Right lobe of liver (tissue), 6 donors: ENCODE results near the gene TBC1D2B. TPM values are rescaled to one million over a fixed set of nuclear protein-coding genes. Genes with fewer than 3 reads are reported as not detected.
"Not testable (repeated sequence)": the region's sequence is repeated elsewhere in the genome, so short reads cannot be mapped to it uniquely, and the experiment has no call there.

ENCODE experiments used
- ATAC-seq, 4 donors: fragments of 200-7000 bp; cut with Tn5 transposase; one replicate each; pipeline ENCODE4 v1.9.1; 2020; ENCODE audit warnings: mild to moderate bottlenecking in 4 of 4, moderate library complexity in 4 of 4
- DNase-seq, 3 donors: peaks; one replicate each; pipeline ENCODE4 v3.0.0-alpha.2; 2020
- H3K27ac ChIP-seq, 3 donors: fragments of 200-600 bp; one replicate each; pipeline ENCODE4 v1.8.0; 2022
- H3K27me3 ChIP-seq, 2 donors: fragments of 200-600 bp; one replicate each; pipeline ENCODE4 v1.8.0; 2022
- H3K36me3 ChIP-seq, 4 donors: fragments of 200-600 bp; sonication (generic) in 1 of 4; one replicate each; pipeline versions ENCODE4 v1.5.1 to v1.8.0; 2017 to 2022; ENCODE audit warnings: control low read depth in 1 of 4
- H3K4me1 ChIP-seq, 4 donors: fragments of 200-600 bp; sonication (generic) in 1 of 4; one replicate each; pipeline versions ENCODE4 v1.5.1 to v1.8.0; 2017 to 2022; ENCODE audit warnings: control low read depth in 1 of 4
- H3K4me3 ChIP-seq, 3 donors: fragments of 200-600 bp; one replicate each; pipeline ENCODE4 v1.8.0; 2022
- H3K9me3 ChIP-seq, 4 donors: fragments of 200-600 bp; sonication (generic) in 1 of 4; one replicate each; pipeline versions ENCODE4 v1.5.1 to v1.8.0; 2017 to 2022; ENCODE audit warnings: control low read depth in 1 of 4
- CTCF ChIP-seq, 4 donors: fragments of 200-600 bp in 3 of 4; fragments of 450-650 bp in 1 of 4; IDR thresholded peaks; one replicate each; pipeline versions ENCODE4 v1.5.1 to v1.8.0; 2016 to 2022; ENCODE audit warnings: antibody characterized with exemption in 4 of 4, mild to moderate bottlenecking in 2 of 4
- WGBS: methylation state at CpG from one replicate; pipeline ENCODE4 v1.1.6; 2018; ENCODE audit warnings: low coverage, low lambda C conversion rate; ENCODE audit not compliant: insufficient coverage; ENCODE audit errors: missing lambda C conversion rate; 5-methylcytosine and 5-hydroxymethylcytosine counted together
- intact Hi-C, 2 donors: fragments of 100-400 bp; cut with DNase I; formaldehyde crosslinking; loops; one replicate each; pipeline versions ENCODE4 v1.11.2 to v1.14.1; 2022
- total RNA-seq, 6 experiments: library from RNA; depleted of rRNA in 2 of 6; stranded (reverse); fragments of >200 nt in 2 of 6; fragmentation: NEBNext Ultra II Directional in 3 of 6; extraction: Animal tissue kit (Norgen Biotek cat#: 25700) in 3 of 6; gene quantifications; one replicate each; pipeline versions ENCODE4 v1.1.0 to v1.2.4, GENCODE V29; 2016 to 2023
- donor health status: DM: no; HTN: yes; CAD: no.
- donor health status: DM: no; HTN: no; CAD: no.
- donor health status: DM: no; HTN: no; CAD: no.
- donor health status: DM: no; HTN: yes; CAD: no.
- donor health status: DM: no; HTN: yes; CAD: no.

TBC1D2B gene
- total RNA-seq, 6 experiments from 2014 or later, result 23.7 to 81.4 (median 29.6) TPM

GRCh38 chr15:77998592-77998991 is 78.9 kb downstream of the TBC1D2B start:
- Histone ChIP-seq H3K27me3 (no peaks in the 10 kb centered on the region), H3K9me3 (no peaks in the 10 kb centered on the region), H3K4me3 (no peak overlapping the region), H3K4me1 (peaks cover 0 to 23% (median 9%) of the 10 kb centered on the region in 4 donors), H3K36me3 (peaks cover 0 to 55% (median 26%) of the 10 kb centered on the region in 4 donors), H3K27ac (no peak overlapping the region)
- no peak for DNase-seq
- TF ChIP-seq CTCF (IDR thresholded peaks at IDR 0.05), result no peak
- intact Hi-C loops, result loop anchor here in 1 of 2 donors (10.0 kb wide), 1 partner anchor 106 kb away; no protein-coding TSS in a partner anchor
- no peak for ATAC-seq
- 85% methylated on average over 6 of the region's 8 CpGs for WGBS

- not testable (repeated sequence) for ATAC-seq, H3K27me3 ChIP-seq, H3K4me3 ChIP-seq, H3K27ac ChIP-seq, H3K9me3 ChIP-seq
- whole genome bisulfite sequencing, result 88% methylated on average over 14 of the region's 23 CpGs
- Histone ChIP-seq H3K4me1 (peaks cover 0 to 20% (median 6%) of the 10 kb centered on the region in 4 donors), H3K36me3 (peaks cover 0 to 55% (median 24%) of the 10 kb centered on the region in 4 donors)
- intact Hi-C loops, result loop anchor here in 1 of 2 donors (10.0 kb wide), 1 partner anchor 107 kb away; no protein-coding TSS in a partner anchor
- DNase-seq, result peak in 1 of 3 donors; percentile 53
Measured at GRCh38 chr15:77997761-77998554, 79.6 kb downstream of the TBC1D2B start.

- 95% methylated on average over 4 of the region's 6 CpGs for WGBS
- H3K27ac ChIP-seq, result not testable (repeated sequence)
Measured at GRCh38 chr15:77997221-77997620, 80.3 kb downstream of the TBC1D2B start.

GRCh38 chr15:77996713-77997171 is 80.8 kb downstream of the TBC1D2B start:
- not testable (repeated sequence) for H3K27ac ChIP-seq, H3K4me3 ChIP-seq, H3K9me3 ChIP-seq, DNase-seq, ATAC-seq, H3K27me3 ChIP-seq
- whole genome bisulfite sequencing, result 79% methylated on average over 3 of the region's 4 CpGs
- Histone ChIP-seq H3K36me3 (peaks cover 0 to 44% (median 19%) of the 10 kb centered on the region in 4 donors), H3K4me1 (peaks cover 0 to 24% (median 7%) of the 10 kb centered on the region in 4 donors)
- intact Hi-C loops, result loop anchor here in 1 of 2 donors (10.0 kb wide), 1 partner anchor 108 kb away; no protein-coding TSS in a partner anchor

More at GRCh38 chr15:77997221-77997620, 80.3 kb downstream of the TBC1D2B start:
- Histone ChIP-seq H3K36me3 (peaks cover 0 to 49% (median 20%) of the 10 kb centered on the region in 4 donors), H3K4me1 (peaks cover 0 to 20% (median 5%) of the 10 kb centered on the region in 4 donors)
- not testable (repeated sequence) for H3K9me3 ChIP-seq, ATAC-seq, DNase-seq, H3K27me3 ChIP-seq, H3K4me3 ChIP-seq
- intact Hi-C loops, result loop anchor here in 1 of 2 donors (10.0 kb wide), 1 partner anchor 108 kb away; no protein-coding TSS in a partner anchor

- ATAC-seq, result not testable (repeated sequence)
Measured at GRCh38 chr15:77996226-77996625, 81.3 kb downstream of the TBC1D2B start.

GRCh38 chr15:77995537-77995918 is 82.0 kb downstream of the TBC1D2B start:
- H3K27me3 ChIP-seq, ATAC-seq, H3K9me3 ChIP-seq, H3K4me3 ChIP-seq, H3K27ac ChIP-seq, DNase-seq: not testable (repeated sequence)
- intact Hi-C loops, result loop anchor here in 1 of 2 donors (10.0 kb wide), 1 partner anchor 109 kb away; no protein-coding TSS in a partner anchor
- WGBS, result no CpG with 5 or more reads among the region's 4 CpGs
- Histone ChIP-seq H3K36me3 (peaks cover 0 to 39% (median 13%) of the 10 kb centered on the region in 4 donors), H3K4me1 (peaks cover 0 to 14% (median 3%) of the 10 kb centered on the region in 4 donors)

More at GRCh38 chr15:77996226-77996625, 81.3 kb downstream of the TBC1D2B start:
- H3K9me3 ChIP-seq, H3K27me3 ChIP-seq, DNase-seq, H3K27ac ChIP-seq, H3K4me3 ChIP-seq: not testable (repeated sequence)
- WGBS, result 71% methylated on average over 4 of the region's 8 CpGs
- Histone ChIP-seq H3K36me3 (peaks cover 0 to 39% (median 15%) of the 10 kb centered on the region in 4 donors), H3K4me1 (peaks cover 0 to 20% (median 7%) of the 10 kb centered on the region in 4 donors)
- intact Hi-C loops, result loop anchor here in 1 of 2 donors (10.0 kb wide), 1 partner anchor 109 kb away; no protein-coding TSS in a partner anchor
